ENCODE data around the gene NLRC5.

NLRC5 gene

DNA sequence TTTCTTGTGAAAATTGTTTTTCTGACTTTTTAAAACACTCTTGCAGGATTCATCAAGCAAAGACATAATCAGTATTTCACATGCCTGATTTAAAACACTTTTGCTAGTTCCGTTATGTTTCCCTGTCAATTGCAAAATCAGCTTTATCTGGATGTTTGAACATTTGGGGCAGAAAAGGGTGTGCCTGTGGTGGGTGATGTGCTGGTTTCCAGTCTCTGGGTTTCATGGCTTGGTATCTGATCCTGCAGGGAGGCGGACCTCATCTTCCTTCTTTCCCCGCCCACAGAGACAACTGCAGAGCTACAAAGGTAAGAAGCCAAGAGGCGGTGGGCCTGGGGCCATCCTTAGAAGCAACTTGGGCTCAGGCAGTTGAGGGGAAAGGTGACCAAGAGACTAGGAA lies 41.8 kb downstream of the NLRC5 start:
- no peak overlapping the region for H3K4me3 ChIP-seq (ENCODE audit: low read length)
- no peak for DNase-seq (ENCODE audit: low read depth)
- TF ChIP-seq, protein P1, sequence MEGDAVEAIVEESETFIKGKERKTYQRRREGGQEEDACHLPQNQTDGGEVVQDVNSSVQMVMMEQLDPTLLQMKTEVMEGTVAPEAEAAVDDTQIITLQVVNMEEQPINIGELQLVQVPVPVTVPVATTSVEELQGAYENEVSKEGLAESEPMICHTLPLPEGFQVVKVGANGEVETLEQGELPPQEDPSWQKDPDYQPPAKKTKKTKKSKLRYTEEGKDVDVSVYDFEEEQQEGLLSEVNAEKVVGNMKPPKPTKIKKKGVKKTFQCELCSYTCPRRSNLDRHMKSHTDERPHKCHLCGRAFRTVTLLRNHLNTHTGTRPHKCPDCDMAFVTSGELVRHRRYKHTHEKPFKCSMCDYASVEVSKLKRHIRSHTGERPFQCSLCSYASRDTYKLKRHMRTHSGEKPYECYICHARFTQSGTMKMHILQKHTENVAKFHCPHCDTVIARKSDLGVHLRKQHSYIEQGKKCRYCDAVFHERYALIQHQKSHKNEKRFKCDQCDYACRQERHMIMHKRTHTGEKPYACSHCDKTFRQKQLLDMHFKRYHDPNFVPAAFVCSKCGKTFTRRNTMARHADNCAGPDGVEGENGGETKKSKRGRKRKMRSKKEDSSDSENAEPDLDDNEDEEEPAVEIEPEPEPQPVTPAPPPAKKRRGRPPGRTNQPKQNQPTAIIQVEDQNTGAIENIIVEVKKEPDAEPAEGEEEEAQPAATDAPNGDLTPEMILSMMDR (conservative IDR thresholded peaks at IDR 0.05; ENCODE audit: low read depth, low read length) = no peak

DNA sequence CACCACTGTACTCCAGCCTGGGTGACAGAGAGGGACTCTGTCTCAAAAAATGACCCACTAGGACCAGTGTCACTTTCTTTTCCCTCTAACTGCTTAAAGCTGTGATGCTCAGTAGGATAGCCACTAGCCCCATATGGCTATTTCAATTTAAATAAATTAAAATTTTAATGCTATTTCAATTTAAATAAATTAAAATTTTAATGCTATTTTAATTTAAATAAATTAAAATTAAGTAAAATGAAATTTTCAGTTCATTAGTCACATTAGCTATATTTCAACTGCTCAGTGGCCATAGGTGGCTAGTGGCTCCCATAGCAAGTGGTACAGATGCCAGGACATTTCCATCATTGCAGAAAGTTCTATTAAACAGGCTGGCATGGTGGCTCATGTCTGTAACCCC lies 43.0 kb downstream of the NLRC5 start:
- DNase-seq (ENCODE audit: low read depth) = no peak
- TF ChIP-seq, protein P1 (conservative IDR thresholded peaks at IDR 0.05; ENCODE audit: low read depth, low read length) = no peak
- H3K4me3 ChIP-seq (ENCODE audit: low read length) = no peak overlapping the region

DNA sequence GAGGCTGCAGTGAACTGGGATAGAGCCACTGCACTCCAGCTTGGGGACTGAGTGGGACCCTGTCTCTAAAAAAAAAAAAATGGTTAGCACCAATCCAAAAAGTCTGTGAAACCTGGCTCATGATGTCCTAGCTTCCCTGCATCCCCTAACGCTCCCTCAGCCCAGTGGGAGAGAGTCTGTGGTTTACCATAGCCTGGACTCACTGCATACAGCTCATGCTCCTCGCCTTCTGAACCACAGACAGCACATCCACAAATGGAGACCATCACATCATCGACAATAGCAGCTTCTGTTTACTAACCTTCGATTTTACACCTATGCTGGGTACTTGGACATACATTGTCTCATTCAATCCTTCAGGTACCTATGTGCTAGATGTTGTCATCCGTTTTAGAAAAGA lies 43.6 kb downstream of the NLRC5 start:
- DNase-seq (ENCODE audit: low read depth) = no peak

DNA sequence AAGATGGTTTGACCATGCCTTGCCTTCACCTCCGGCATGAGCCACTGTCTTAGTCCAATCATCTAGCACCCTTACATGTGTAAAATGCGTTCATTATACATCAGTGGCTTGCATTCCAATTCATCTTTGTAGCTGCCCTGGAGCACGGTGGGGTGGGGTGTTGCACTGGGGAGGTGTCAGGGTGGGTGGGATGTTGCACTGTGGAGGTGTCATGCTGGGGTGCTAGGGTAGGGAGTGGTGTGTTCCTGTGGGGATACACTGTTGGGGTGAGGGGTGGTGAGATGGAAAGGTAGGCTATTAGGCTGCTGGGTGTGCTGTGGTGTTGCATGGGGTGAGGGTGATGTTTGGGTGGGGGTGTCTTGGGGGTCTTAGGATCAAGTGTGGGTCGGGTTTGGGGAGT lies 47.0 kb downstream of the NLRC5 start:
- H3K4me3 ChIP-seq (ENCODE audit: low read length) = no peak overlapping the region
- TF ChIP-seq, protein P1 (conservative IDR thresholded peaks at IDR 0.05; ENCODE audit: low read depth, low read length) = no peak
- no peak for DNase-seq (ENCODE audit: low read depth)

More for the DNA sequence above, 43.6 kb downstream of the NLRC5 start:
- TF ChIP-seq, protein P1 (conservative IDR thresholded peaks at IDR 0.05; ENCODE audit: low read depth, low read length) = no peak
- H3K4me3 ChIP-seq (ENCODE audit: low read length) = no peak overlapping the region

DNA sequence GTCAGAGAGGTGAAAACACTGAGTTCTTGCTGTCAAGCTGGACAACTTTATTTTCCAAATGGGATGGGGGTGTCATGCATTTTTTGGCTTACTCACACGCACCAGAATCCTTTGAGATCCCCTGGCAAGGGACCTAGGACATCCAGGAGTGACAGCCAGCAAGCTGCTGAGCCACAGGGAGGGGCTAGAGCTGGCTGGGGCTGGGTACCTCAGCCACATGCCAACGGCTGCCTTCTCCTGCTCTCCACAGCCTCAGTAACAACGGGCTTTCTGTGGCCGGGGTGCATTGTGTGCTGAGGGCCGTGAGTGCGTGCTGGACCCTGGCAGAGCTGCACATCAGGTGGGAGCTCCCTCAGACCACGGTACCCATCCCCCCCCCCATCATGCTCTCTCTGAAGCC lies 47.6 kb downstream of the NLRC5 start:
- TF ChIP-seq, protein P1 (conservative IDR thresholded peaks at IDR 0.05; ENCODE audit: low read depth, low read length) = no peak
- no peak for DNase-seq (ENCODE audit: low read depth)
- no peak overlapping the region for H3K4me3 ChIP-seq (ENCODE audit: low read length)

DNA sequence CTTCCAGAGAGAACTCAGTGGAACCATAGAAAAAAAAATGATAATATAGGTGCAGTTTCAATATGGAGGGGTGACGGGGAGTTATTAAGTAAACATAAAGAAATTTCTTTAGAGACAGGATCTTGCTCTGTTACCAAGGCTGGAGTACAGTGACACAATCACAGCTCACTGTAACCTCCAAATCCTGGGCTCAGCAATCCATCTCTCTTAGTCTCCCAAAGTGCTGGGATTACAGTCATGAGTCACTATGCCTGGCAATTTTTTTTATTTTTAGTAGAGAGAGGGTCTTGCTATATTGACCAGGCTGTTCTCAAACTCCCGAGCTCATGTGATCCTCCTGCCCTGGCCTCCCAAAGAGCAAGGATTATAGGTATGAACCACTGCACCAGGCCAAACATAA lies 48.8 kb downstream of the NLRC5 start:
- TF ChIP-seq, protein P1 (conservative IDR thresholded peaks at IDR 0.05; ENCODE audit: low read depth, low read length) = no peak
- DNase-seq (ENCODE audit: low read depth) = no peak
- H3K4me3 ChIP-seq (ENCODE audit: low read length) = no peak overlapping the region

DNA sequence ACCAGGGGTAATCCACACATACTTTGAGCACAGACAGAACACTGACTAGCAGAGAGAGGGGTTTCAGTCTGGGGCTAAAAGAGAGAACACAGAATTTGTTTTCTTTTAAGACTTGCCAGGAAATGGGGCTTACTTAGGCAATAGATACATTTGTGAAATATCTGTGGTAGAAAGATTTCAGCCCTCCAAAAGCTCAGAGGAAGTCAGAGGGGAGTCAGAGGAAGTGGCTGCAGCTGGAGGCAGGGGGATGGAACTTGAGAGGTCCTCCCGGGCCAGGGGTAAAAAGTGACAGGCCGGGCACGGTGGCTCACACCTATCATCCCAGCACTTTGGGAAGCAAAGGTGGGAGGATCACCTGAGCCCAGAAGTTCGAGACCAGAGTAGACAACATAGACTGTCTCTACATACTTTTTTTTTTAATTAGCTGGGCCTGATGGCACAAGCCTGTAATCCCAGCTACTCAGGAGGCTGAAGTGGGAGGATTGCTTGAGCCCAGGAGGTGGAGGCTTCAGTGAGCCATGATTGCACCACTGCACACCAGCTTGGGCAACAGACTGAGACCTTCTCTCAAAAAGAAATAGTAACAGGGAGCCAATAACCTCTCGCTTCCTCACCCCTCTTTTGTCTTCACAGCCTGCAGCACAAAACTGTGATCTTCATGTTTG lies 49.9 kb downstream of the NLRC5 start:
- TF ChIP-seq, protein P1 (conservative IDR thresholded peaks at IDR 0.05; ENCODE audit: low read depth, low read length) = no peak
- DNase-seq (ENCODE audit: low read depth) = no peak
- H3K4me3 ChIP-seq (ENCODE audit: low read length) = no peak overlapping the region

Data from retinal pigment epithelial cell (primary cell).